Measurements from ENCODE around the gene KNDC1.

The KNDC1 gene

GRCh38 chr10:133114251-133114650, 45.8 kb upstream of the KNDC1 start:
- TF ChIP-seq CTCF (conservative IDR thresholded peaks at IDR 0.05; ENCODE audit: low read depth): no peak
- ChIA-PET CTCF (interaction anchor here (0.7 kb wide), 1 partner anchor 15 kb away, joined by 3 read pairs; no protein-coding TSS in a partner anchor), POLR2A (ENCODE audit: low non-redundant PET) (no interaction called here)
- DNase-seq (ENCODE audit: low spot score): no peak
- H3K27ac ChIP-seq: no peak overlapping the region

- TF ChIP-seq CTCF (conservative IDR thresholded peaks at IDR 0.05; ENCODE audit: low read depth): no peak
- POLR2A ChIA-PET (ENCODE audit: low non-redundant PET): no interaction called here
- DNase-seq (ENCODE audit: low spot score): no peak
- H3K27ac ChIP-seq: no peak overlapping the region
- CTCF ChIA-PET: interaction anchor here (0.7 kb wide), 1 partner anchor 16 kb away, joined by 3 read pairs; no protein-coding TSS in a partner anchor
Measured at GRCh38 chr10:133114726-133115452, 45.1 kb upstream of the KNDC1 start.

GRCh38 chr10:133115453-133115842, 44.6 kb upstream of the KNDC1 start:
- ChIA-PET CTCF (interaction anchor here (0.7 kb wide), 1 partner anchor 176 kb away, joined by 3 read pairs; no protein-coding TSS in a partner anchor), POLR2A (ENCODE audit: low non-redundant PET) (no interaction called here)
- no peak for DNase-seq (ENCODE audit: low spot score)
- H3K27ac ChIP-seq: no peak overlapping the region
- no peak for TF ChIP-seq CTCF (conservative IDR thresholded peaks at IDR 0.05; ENCODE audit: low read depth)

- H3K27ac ChIP-seq: no peak overlapping the region
- no peak for TF ChIP-seq CTCF (conservative IDR thresholded peaks at IDR 0.05; ENCODE audit: low read depth)
- CTCF ChIA-PET: interaction anchor here (0.7 kb wide), 1 partner anchor 176 kb away, joined by 3 read pairs; no protein-coding TSS in a partner anchor
- no peak for DNase-seq (ENCODE audit: low spot score)
- POLR2A ChIA-PET (ENCODE audit: low non-redundant PET): no interaction called here
Measured at GRCh38 chr10:133115976-133116375, 44.0 kb upstream of the KNDC1 start.

- ChIA-PET POLR2A (ENCODE audit: low non-redundant PET) (no interaction called here), CTCF (interaction anchor here (0.7 kb wide), 1 partner anchor 183 kb away, joined by 3 read pairs; no protein-coding TSS in a partner anchor)
- no peak for TF ChIP-seq CTCF (conservative IDR thresholded peaks at IDR 0.05; ENCODE audit: low read depth)
- no peak overlapping the region for H3K27ac ChIP-seq
- no peak for DNase-seq (ENCODE audit: low spot score)
Measured at GRCh38 chr10:133116455-133116854, 43.6 kb upstream of the KNDC1 start.

- no peak for DNase-seq (ENCODE audit: low spot score)
- POLR2A ChIA-PET (ENCODE audit: low non-redundant PET): no interaction called here
- no peak overlapping the region for H3K27ac ChIP-seq
- CTCF ChIA-PET: interaction anchor here (0.7 kb wide), 1 partner anchor 183 kb away, joined by 3 read pairs; no protein-coding TSS in a partner anchor
- TF ChIP-seq CTCF (conservative IDR thresholded peaks at IDR 0.05; ENCODE audit: low read depth): no peak
Measured at GRCh38 chr10:133117036-133117687, 42.9 kb upstream of the KNDC1 start.
